Heart left ventricle (tissue), 16 donors: ENCODE data around the gene NPR1. TPM values are rescaled to one million over a fixed set of nuclear protein-coding genes. Genes with fewer than 3 reads are reported as not detected.
A peak's percentile ranks its signal among the peaks of the same experiment; 100 is the strongest.

Experiments used
- ATAC-seq, 4 donors: fragments of 200-7000 bp; cut with Tn5 transposase; one replicate each; pipeline ENCODE4 v1.9.1; 2020 to 2022; ENCODE audit warnings: moderate library complexity in 4 of 4, mild to moderate bottlenecking in 3 of 4, moderate number of reproducible peaks in 1 of 4
- DNase-seq, 5 donors: peaks; one replicate each; pipeline ENCODE4 v3.0.0-alpha.2; 2020
- H3K27ac ChIP-seq, 12 donors: fragments of 200-600 bp; sonication (generic) in 4 of 12; one replicate each; pipeline versions ENCODE4 v1.5.0 to v1.8.0; 2016 to 2022; ENCODE audit warnings: mild to moderate bottlenecking in 2 of 12
- H3K27me3 ChIP-seq, 9 donors: fragments of 200-600 bp; sonication (generic) in 2 of 9; one replicate each; pipeline versions ENCODE4 v1.5.1 to v1.8.0; 2016 to 2022; ENCODE audit warnings: mild to moderate bottlenecking in 3 of 9
- H3K36me3 ChIP-seq, 9 donors: fragments of 200-600 bp; sonication (generic) in 2 of 9; one replicate each; pipeline versions ENCODE4 v1.5.0 to v1.8.0; 2018 to 2022; ENCODE audit warnings: mild to moderate bottlenecking in 2 of 9
- H3K4me1 ChIP-seq, 12 donors: fragments of 200-600 bp; sonication (generic) in 4 of 12; one replicate each; pipeline versions ENCODE4 v1.5.0 to v1.8.0; 2016 to 2022; ENCODE audit warnings: mild to moderate bottlenecking in 3 of 12
- H3K4me3 ChIP-seq, 12 donors: fragments of 200-600 bp; sonication (generic) in 4 of 12; one replicate each; pipeline versions ENCODE4 v1.5.0 to v1.8.0; 2017 to 2022; ENCODE audit warnings: mild to moderate bottlenecking in 9 of 12, moderate library complexity in 4 of 12
- H3K9me3 ChIP-seq, 12 donors: fragments of 200-600 bp; sonication (generic) in 4 of 12; one replicate each; pipeline versions ENCODE4 v1.5.0 to v1.8.0; 2016 to 2022; ENCODE audit warnings: mild to moderate bottlenecking in 1 of 12
- POLR2A ChIP-seq, 2 donors: fragments of 450-650 bp; IDR thresholded peaks; one replicate each; pipeline ENCODE4 v1.6.1; 2017; ENCODE audit warnings: antibody characterized with exemption in 2 of 2, mild to moderate bottlenecking in 2 of 2, moderate library complexity in 2 of 2
- WGBS, 4 donors: extraction: QIAGEN DNeasy Blood & Tissue Kit in 2 of 4; methylation state at CpG; one replicate each; pipeline versions ENCODE4 v1.1.5 to v1.1.7; 2013 to 2018; 5-methylcytosine and 5-hydroxymethylcytosine counted together
- intact Hi-C, 10 donors: fragments of 100-400 bp; cut with DNase I; formaldehyde crosslinking; loops; one replicate each; pipeline versions ENCODE4 v1.11.1 to v1.14.2; 2022
- polyA plus RNA-seq, 2 donors: library from polyadenylated mRNA; stranded (reverse); fragments of 200-250 nt; gene quantifications; one replicate each; pipeline ENCODE4 v1.2.3, GENCODE V29; 2013
- total RNA-seq, 9 donors: library from RNA; depleted of rRNA in 2 of 9; stranded (reverse); fragments of >200 nt in 2 of 9; fragmentation: NEBNext Ultra II Directional in 3 of 9; extraction: Animal tissue kit (Norgen Biotek cat#: 25700) in 3 of 9; gene quantifications; one replicate each; pipeline versions ENCODE4 v1.1.0 to v1.2.4, GENCODE V29; 2016 to 2023
- TF ChIP-seq, protein P1 (sequence below), 12 donors: fragments of 200-600 bp; sonication (generic) in 4 of 12; IDR thresholded peaks; one replicate each; pipeline versions ENCODE4 v1.5.0 to v1.8.0; 2018 to 2022; ENCODE audit warnings: antibody characterized with exemption in 12 of 12, mild to moderate bottlenecking in 5 of 12
- donor health status: ischemic (EF 13 %, LVEDD 7.1; RV severe dilation, severe dysfunction).
- donor health status: healthy with polysubstance abuse.
- donor health status: DM: no; HTN: yes; CAD: no.
- donor health status: DM: no; HTN: no; CAD: no.
- donor health status: ischemic (EF 25% LVEDD 6.9; RV normal size, moderate dysfunction).
- donor health status: ischemic (EF 25% LVEDD 5.7; RV mildly dilated, moderate dysfunction).
- donor health status: healthy.
- donor health status: DM: yes; HTN: yes; CAD: no.
- donor health status: ischemic (EF 35%, LVEDD 5.7; RV mildly dilated, moderate dysfunction).
- donor health status: nonischemic (EF 11% LVEDD 7.7; RV severe dilation, severe dysfunction).
- donor health status: DM: yes; HTN: yes; CAD: no.
- donor health status: PGD.
- donor health status: ischemic (EF 29% LVEDD 5.4; RV normal size, mild dysfunction).
- donor health status: nonischemic (EF 23%, LVEDD 6.1; RV moderate dilation, normal function).

Gene NPR1
- total and polyA plus RNA-seq, 11 donors: 7.1 to 26.9 (median 12.2) TPM

DNA sequence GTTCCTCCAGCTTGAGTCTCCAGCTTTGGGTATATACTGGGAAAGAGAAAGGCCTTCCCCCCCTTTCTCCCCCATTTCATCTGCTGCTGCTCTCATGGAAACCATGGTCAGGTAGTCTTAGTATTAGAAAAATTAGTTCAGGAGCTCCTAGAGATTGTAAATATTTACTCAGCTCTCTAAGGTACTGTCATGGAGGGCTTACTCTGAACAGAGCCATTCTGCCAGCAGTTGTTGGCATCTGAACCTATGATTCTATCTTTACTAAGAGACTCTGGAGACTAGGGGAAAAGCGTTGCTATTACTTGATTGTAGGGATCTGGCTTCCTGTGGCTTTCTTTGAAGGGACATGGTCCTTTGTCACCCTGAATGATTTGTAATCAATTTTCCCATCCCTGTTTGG, 55.5 kb downstream of the NPR1 start:
- ATAC-seq: peak in 2 of 4 donors; percentile 43 to 53
- intact Hi-C loops: no loop called here
- peak overlapping the region in 4 of 12 donors; percentile 11 to 75 (median 30) for H3K27ac ChIP-seq
- peaks cover 0 to 45% (median 25%) of the 10 kb centered on the region in 12 donors for H3K4me1 ChIP-seq
- H3K27me3 ChIP-seq: no peaks in the 10 kb centered on the region
- H3K36me3 ChIP-seq: peaks cover 0 to 20% (median 3%) of the 10 kb centered on the region in 9 donors
- TF ChIP-seq, protein P1, sequence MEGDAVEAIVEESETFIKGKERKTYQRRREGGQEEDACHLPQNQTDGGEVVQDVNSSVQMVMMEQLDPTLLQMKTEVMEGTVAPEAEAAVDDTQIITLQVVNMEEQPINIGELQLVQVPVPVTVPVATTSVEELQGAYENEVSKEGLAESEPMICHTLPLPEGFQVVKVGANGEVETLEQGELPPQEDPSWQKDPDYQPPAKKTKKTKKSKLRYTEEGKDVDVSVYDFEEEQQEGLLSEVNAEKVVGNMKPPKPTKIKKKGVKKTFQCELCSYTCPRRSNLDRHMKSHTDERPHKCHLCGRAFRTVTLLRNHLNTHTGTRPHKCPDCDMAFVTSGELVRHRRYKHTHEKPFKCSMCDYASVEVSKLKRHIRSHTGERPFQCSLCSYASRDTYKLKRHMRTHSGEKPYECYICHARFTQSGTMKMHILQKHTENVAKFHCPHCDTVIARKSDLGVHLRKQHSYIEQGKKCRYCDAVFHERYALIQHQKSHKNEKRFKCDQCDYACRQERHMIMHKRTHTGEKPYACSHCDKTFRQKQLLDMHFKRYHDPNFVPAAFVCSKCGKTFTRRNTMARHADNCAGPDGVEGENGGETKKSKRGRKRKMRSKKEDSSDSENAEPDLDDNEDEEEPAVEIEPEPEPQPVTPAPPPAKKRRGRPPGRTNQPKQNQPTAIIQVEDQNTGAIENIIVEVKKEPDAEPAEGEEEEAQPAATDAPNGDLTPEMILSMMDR (IDR thresholded peaks at IDR 0.05): no peak
- no peak overlapping the region for H3K4me3 ChIP-seq
- 36 to 45% (median 42%) methylated on average over 1 of the region's 1 CpG for WGBS, 4 donors
- DNase-seq: no peak
- no peaks in the 10 kb centered on the region for H3K9me3 ChIP-seq

GRCh38 chr1:153734396-153735089, 56.1 kb downstream of the NPR1 start:
- Histone ChIP-seq H3K4me1 (peaks cover 0 to 40% (median 19%) of the 10 kb centered on the region in 12 donors), H3K4me3 (no peak overlapping the region), H3K27ac (peak overlapping the region in 4 of 12 donors; percentile 11 to 75 (median 30)), H3K36me3 (peaks cover 0 to 25% (median 7%) of the 10 kb centered on the region in 9 donors), H3K9me3 (no peaks in the 10 kb centered on the region), H3K27me3 (no peaks in the 10 kb centered on the region)
- ATAC-seq (peak in 2 of 4 donors; percentile 12 to 26), DNase-seq (no peak)
- TF ChIP-seq, protein P1 (IDR thresholded peaks at IDR 0.05): no peak
- TF ChIP-seq POLR2A (IDR thresholded peaks at IDR 0.05): no peak
- intact Hi-C loops: loop anchor here in 1 of 10 donors (5.0 kb wide), 1 partner anchor 42 kb away; no protein-coding TSS in a partner anchor
- 80 to 92% (median 87%) methylated on average over 3 of the region's 3 CpGs for WGBS, 4 donors

- no peak for DNase-seq
- no peak for ATAC-seq
- no peak overlapping the region for H3K4me3 ChIP-seq
- peaks cover 0 to 35% (median 14%) of the 10 kb centered on the region in 12 donors for H3K4me1 ChIP-seq
- H3K27ac ChIP-seq: peak overlapping the region in 1 of 12 donors; percentile 75
- 94 to 98% (median 94%) methylated on average over 3 of the region's 3 CpGs for WGBS, 4 donors
- no peaks in the 10 kb centered on the region for H3K9me3 ChIP-seq
- H3K27me3 ChIP-seq: no peaks in the 10 kb centered on the region
- peaks cover 0 to 30% (median 9%) of the 10 kb centered on the region in 9 donors for H3K36me3 ChIP-seq
- intact Hi-C loops: loop anchor here in 1 of 10 donors (5.0 kb wide), 1 partner anchor 43 kb away; no protein-coding TSS in a partner anchor
- TF ChIP-seq, protein P1 (IDR thresholded peaks at IDR 0.05): no peak
- no peak for TF ChIP-seq POLR2A (IDR thresholded peaks at IDR 0.05)
Observed at GRCh38 chr1:153735090-153735420, 56.6 kb downstream of the NPR1 start.

- Histone ChIP-seq H3K27me3 (no peaks in the 10 kb centered on the region), H3K4me3 (no peak overlapping the region), H3K9me3 (no peaks in the 10 kb centered on the region), H3K36me3 (peaks cover 0 to 83% (median 70%) of the 10 kb centered on the region in 9 donors), H3K4me1 (peaks cover 0 to 17% (median 0%) of the 10 kb centered on the region in 12 donors), H3K27ac (no peak overlapping the region)
- TF ChIP-seq, protein P1 (IDR thresholded peaks at IDR 0.05): no peak
- no peak for TF ChIP-seq POLR2A (IDR thresholded peaks at IDR 0.05)
- DNase-seq (no peak), ATAC-seq (no peak)
- intact Hi-C loops: loop anchor here in 1 of 10 donors (10.0 kb wide), 1 partner anchor 167 kb away; no protein-coding TSS in a partner anchor
- 60 to 74% (median 70%) methylated on average over 2 of the region's 2 CpGs for WGBS, 4 donors
Observed at GRCh38 chr1:153741986-153742385, 63.5 kb downstream of the NPR1 start.
